Activated CD8-positive, alpha-beta memory T cell treated with anti-CD3 and anti-CD28 coated beads, Interleukin-2, amount 50 U/mL, for 48 hours (primary cell): ENCODE measurements around the gene ITPKC.
"Not testable (repeated sequence)": the region's sequence is repeated elsewhere in the genome, so short reads cannot be mapped to it uniquely, and the experiment has no call there.

Experiments used
- DNase-seq: peaks from one replicate; pipeline ENCODE4 v3.0.0-alpha.2; 2020

Gene ITPKC

DNA sequence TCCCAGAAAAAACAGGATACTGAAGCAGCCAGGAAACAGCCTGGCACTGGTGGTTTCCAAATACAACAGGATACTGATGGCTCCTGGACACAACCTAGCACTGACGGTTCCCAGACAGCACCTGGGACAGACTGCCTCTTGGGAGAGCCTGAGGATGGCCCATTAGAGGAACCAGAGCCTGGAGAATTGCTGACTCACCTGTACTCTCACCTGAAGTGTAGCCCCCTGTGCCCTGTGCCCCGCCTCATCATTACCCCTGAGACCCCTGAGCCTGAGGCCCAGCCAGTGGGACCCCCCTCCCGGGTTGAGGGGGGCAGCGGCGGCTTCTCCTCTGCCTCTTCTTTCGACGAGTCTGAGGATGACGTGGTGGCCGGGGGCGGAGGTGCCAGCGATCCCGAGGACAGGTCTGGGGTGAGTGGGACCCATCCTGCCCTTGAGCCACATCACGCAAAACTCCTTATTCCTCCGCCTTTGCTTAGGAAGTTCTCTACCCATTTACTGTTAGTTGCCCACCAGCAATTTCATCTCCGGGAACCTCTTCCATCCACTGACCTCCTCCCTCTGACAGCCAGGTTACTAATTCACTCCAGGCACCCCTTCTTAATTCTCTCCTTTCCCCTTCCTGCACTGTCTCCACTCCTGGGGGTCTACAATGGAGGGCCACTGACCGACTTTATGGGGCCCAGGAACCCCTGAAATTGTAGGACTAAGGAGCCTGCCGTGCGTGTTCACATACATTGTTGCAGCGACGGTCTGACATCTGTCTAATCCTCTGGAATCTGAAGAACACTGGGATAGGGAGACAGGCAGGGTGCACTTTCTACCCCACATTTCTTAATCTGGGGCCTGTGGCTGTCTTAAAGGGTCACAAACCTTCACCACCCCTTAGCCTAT is 1.2 kb downstream of the ITPKC start:
- no peak for DNase-seq

DNA sequence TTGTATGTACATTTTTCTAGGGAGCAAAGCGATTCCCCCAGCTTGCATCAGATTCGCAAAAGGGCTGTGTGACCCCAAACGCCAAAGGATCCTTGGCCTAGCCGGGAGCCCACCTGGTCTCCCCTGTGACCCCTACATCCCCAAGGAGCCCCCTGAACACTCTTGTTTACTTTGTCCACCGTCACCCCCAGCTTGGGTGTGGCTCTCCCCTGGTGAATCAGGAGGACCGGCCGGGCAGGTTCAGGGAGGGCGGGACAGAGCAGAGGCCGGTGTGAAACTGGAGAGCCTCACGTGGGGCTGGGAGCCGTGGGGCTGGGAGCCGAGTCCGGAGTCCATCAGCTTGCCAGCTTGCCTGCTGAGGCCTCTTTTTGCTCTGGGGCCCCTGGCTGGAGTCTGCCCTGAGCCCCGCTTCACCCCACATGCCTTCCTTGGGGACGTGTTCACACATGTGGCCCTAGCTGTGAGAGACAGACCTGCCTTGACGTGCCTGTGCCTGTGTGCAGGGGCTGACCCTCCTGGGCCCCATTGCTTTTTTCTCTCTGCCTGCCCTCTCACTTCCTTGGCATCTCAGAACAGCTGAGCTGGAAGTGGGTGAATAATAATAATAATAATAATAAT is 2.0 kb downstream of the ITPKC start:
- no peak for DNase-seq

DNA sequence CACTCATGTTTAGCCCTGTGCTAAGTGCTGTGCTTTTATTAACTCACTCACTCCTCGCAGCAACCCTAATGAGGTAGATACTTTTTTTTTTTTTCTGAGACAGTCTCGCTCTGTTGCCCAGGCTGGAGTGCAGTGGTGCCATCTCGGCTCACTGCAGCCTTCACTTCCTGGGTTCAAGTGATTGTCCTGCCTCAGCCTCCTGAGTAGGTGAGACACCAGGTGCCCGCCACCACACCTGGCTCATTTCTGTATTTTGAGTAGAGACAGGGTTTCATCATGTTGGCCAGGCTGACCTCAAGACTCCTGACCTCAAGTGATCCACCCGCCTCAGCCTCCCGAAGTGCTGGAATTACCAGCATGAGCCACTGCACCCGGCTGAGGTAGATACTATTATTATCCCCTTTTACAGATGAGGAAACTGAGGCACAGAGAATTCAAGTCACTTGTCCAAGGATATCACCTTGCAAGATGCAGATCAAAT is 2.5 kb downstream of the ITPKC start:
- DNase-seq: no peak

DNA sequence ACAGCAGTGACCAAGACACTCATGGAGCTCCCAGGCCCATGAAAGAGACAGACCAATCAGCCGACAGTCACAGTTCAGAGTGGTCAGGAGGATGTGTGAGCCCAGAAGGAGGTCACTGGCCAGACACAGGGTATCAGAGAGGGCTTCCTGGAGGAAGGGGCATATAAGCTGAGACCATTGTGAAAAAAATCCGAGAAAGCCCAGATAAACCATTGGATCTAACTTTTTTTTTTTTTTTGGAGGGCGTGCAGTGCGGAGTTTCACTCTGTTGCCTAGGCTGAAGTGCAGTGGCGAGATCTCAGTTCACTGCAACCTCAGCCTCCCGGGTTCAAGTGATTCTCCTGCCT is 4.2 kb downstream of the ITPKC start:
- DNase-seq: no peak

DNA sequence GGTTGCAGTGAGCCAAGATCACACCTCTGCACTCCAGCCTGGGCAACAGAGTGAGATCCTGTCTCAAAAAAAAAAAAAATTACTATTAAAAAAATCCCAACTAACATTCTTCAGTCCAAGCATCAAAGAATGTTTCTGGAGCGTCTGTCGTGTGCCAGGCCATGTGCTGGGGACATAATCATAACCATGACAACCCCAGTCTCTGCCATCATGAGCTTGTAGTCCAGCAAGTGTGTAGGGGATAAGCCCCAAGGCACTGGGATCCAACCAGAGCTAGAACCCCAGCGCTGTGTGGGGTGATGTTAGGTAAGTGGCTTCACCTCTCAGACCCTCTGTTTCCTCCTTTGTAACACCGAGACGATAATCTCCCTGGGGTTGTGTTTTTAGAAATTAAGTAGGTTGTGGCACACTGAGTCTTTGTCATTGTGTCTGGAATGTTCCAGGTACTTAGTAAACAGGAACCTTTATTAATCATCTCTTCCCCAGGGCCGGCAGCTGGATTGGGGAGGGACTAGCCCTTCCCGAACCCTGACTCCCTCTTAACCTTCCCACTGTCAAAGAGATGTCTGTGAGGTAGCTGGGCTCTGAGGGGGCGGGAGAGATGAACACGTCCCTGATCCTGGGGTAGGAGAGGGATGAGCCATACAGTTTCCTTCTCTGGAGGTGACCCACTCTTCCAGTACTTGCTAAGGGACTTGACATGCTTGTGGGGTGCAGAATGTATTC is 5.2 kb downstream of the ITPKC start:
- DNase-seq: no peak

DNA sequence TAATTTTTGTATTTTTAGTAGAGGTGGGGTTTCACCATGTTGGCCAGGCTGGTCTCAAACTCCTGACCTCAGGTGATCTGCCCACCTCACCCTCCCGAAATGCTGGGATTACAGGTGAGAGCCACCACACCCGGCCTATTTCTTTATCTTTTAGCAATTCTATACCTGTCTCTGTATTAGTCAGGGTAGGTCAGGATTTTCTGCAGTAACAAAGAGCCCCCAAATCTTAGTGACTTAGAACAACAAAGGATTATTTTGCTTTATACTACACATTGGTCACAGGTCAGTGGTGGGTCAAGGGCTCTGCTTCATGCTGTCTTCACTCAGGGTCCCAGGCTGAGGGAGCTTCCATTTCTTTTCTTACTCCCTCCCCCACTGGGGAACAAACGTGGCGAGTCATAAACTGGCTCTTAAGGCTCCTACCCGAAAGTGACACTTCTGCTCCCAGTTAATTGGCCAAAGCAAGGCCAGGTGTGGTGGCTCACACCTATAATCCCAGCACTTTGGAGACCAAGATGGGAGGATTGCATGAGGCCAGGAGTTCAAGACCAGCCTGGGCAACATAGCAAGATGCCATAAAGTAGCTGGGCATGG is 6.8 kb downstream of the ITPKC start:
- no peak for DNase-seq

DNA sequence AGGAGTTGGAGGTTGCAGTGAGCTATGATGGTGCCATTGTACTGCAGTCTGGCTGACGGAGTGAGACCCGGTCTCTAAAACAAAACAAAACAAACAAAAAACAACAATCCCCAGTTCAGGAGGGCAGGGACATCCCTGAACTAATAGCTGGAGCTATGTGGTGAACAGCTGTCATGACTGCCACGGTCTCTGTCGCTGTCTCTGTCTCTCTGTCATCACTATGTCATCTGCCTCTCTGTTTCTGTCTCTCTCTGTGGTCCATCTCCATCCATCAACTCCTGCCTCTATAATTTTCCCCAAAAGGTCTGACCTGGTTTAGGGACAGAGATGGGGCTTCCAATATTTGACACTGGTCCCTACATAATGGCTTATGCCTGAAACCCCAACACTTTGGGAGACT is 7.4 kb downstream of the ITPKC start:
- no peak for DNase-seq

DNA sequence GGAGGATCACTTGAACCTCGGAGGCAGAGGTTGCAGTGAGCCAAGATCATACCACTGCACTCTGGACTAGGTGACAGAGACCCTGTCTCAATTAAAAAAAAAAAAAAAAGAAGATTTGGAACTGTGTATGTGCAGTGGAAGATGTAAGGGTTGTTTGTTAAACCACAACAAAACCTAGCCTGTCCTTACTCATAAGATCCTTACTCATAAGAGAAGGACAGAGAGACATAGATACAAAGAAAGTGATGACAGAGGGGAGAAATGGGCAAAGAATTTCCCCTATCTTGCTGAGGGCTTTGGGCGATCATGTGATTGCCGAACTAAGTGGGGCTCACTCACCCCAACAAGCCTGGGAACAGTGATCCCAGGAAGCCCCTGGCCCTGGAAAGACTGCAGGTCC is 7.9 kb downstream of the ITPKC start:
- no peak for DNase-seq

DNA sequence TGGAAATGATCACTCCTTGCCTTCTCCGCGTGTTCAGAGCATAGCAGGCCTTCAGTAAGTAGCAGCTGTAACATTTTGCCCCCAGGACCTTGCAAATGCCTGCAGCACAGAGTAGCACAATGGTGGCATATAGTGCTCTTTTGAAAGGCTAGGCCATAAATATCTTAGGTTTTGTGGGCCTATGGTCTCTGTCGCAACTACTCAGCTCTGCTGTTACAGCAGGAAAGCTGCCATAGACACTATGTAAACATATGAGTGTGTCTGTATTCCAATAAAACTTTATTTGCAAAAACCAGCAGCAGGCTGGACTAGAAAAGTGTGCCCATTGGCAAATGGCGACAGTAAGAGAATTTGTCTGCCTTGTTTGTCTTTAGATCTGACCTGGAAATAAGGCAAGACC is 9.4 kb downstream of the ITPKC start:
- DNase-seq: no peak

DNA sequence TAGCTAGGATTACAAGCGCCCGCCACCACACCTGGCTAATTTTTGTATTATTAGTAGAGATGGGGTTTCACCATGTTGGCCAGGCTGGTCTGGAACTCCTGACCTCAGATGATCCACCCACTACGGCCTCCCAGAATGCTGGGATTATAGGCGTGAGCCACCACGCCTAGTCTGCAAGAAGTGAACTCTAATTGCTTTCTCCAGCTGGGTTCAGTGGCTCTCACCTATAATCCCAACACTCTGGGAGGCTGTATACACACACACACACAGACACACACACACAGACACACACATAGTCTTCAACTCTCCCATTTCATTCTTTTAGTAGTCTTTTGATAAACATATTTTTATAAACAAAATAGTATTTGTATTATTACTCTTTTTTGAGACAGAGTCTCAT is 13.2 kb downstream of the ITPKC start:
- DNase-seq: not testable (repeated sequence)

DNA sequence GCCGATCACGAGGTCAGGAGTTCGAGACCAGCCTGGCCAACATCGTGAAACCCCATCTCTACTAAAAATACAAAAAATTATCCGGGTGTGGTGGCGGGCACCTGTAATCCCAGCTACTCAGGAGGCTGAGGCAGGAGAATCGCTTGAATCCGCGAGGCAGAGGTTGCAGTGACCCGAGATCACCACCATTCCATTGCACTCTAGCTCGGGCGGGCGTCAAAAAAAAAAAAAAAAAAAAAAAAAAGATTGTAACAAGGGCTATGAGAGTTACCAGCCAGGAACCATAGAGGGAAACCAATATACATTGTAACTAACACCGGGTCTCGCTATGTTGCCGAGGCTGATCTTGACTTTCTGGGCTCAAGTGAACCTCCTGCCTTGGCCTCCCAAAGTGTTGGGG is 15.4 kb downstream of the ITPKC start:
- not testable (repeated sequence) for DNase-seq

DNA sequence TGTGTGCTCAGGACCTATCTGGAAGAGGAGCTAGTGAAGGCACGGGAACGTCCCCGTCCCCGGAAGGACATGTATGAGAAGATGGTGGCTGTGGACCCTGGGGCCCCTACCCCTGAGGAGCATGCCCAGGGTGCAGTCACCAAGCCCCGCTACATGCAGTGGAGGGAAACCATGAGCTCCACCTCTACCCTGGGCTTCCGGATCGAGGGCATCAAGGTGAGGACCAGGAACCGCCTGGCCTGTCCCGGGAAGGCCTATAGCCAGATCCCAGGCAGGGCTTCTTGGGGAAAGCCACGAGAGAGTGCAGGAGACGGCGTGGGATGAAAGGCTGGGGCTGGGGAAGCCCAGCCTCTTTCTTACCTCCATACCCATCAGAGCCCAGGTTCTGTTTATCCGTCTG is 16.2 kb downstream of the ITPKC start:
- DNase-seq: no peak

DNA sequence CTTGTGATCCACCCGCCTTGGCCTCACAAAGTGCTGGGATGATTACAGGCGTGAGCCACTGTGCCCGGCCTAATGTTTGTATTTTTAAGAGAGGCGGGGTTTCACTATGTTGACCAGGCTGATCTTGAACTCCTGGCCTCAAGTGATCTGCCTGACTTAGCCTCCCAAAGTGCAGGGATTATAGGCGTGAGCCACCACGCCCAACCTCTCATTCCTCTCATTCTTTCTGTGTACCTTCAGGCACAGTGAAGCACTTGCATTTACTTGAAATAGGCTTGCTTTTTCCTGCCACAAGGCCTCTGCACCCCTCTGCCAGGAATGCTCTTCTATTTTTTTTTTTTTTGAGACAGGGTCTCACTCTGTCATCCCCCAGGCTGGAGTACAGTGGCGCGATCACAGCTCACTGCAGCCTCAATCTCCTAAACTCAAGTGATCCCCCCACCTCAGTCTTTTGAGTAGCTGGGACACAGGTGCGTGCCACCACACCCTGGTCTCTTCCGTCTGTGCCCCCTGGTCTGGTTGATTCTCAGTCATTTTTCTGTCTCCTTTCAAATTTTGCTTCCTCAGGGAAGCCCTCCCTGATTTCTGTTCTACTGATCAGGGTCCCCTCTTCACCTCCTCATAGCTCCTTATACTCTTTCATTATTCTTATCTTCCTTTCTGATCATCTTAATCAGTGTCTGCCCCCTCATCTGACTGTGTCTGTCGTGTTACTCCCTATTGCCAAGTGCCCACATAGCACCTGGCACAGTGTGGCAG is 18.3 kb downstream of the ITPKC start:
- no peak for DNase-seq

DNA sequence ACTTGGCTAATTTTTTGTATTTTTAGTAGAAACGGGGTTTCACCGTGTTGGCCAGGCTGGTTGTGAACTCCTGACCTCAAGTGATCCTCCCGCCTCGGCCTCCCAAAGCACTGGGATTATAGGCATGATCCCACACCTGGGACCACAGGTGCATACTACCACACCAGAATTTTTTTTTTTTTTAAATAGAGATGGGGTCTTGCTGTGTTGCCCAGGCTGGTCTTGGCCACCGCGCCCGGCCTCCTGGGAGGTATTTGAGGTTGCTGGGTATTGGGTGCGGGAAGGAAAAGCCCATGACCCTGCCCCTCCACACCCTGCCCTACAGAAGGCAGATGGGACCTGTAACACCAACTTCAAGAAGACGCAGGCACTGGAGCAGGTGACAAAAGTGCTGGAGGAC is 19.7 kb downstream of the ITPKC start:
- DNase-seq: no peak

DNA sequence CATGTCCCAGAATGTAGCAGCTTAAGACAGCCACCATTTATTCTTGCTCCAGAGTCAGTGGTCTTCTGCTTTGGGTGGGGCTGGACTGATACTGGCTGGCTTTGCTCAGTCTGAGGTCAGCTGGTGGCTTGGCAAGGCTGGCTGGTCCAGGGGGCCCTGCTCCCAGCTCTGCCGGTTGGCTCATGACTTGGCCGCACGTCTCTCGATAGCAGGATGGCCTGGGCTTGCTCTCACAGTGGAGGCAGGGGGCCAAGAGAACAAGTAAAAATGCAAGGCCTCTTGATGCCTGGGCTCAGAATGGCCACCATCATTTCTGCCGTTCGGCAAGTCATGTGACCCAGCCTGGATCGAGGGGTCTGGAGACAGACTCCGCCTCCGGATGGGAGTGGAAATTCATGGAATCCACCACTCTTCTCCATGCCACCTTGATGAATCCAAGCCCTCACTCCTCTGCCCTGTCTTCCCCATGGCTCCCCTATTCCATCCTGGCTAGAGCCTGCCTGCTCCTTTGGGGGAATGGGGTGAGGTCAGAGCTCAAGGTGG is 20.3 kb downstream of the ITPKC start:
- no peak for DNase-seq

DNA sequence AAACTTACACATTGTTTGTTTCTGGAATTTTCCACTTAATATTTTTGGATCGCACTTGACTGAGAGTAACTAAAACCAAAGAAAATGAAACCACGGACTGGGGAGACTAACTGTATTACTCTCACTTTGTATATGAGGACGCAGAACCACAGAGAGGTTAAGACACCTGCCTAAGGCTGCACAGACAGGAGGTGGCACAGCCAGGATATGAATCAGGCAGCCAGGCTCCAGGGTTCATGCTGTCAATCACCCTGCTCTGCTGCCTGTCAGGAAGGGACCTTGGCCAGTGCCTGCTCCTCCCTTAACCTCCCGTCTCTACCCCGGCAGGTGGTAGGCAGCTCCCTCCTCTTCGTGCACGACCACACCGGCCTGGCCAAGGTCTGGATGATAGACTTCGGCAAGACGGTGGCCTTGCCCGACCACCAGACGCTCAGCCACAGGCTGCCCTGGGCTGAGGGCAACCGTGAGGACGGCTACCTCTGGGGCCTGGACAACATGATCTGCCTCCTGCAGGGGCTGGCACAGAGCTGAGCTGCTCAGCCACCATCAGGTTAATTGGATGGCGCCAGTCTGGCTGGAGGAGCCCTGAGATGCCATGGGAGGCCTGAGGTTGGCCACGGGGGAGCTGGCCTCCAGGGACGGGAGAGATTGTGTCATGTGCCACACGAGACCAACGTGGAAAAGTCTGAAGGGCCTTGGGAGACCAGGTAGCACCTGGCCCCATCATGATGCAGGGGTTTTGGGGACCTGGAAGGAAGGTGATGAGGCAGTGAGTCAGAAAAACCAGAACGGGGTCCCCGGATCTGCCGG is 22.3 kb downstream of the ITPKC start:
- no peak for DNase-seq

DNA sequence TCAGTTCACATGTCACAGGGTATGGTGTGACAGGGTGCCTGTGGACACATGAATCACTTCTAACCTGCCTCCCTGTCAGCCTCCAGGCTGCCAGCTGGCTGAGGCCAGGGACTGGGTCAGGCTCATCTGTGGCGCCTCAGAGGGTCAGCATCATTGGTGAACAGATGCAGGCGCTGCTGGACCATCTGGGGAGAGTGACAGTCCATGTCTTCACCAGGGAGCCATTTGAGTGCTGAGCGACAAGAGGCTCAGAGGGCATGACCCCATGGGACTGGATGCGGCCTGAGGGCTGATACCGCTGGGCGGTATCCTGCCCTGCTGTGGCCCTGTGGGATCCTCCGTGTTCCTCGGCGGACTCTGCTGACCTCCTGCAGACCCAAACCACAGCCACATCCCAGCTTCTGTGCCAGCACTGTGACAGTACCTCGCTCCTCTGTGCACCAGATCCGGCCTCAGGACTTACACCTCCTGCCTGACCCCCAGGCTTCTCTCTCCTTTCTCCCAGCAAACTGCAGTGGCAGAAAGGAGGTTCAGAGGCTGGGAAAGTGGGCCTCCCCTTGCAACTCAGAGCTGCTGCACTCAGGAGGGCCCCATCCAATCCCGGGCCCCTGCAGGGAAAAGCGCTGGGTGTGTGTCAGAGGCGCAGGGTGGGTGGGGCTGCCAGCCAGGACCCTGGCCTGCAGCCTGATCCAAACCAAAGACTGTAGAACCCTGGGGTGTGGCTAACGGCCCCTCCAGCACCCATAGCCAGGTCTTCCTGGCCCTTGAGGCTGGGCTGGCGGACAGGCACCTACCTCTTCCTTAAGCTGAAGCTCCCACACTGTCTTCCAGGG is 23.2 kb downstream of the ITPKC start:
- no peak for DNase-seq

DNA sequence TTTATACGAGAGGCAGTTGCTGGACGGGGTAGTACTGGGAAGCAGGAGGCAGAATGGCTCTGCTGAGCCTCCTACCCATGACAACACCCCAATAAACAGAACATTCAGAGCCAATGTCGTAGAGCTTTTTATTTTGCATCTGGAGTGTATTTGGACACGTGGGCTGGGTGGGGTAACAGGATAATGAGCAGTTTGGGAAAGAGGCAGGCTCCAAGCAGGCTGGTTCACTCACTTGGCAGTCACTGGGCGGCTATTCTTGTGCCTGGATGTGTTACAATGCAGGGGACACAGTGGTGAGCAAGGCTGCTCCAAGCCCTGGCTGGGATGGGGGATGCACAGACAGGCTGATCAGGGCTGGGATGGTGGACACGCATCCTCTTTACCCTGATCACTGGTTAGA is 23.8 kb downstream of the ITPKC start:
- DNase-seq: no peak

DNA sequence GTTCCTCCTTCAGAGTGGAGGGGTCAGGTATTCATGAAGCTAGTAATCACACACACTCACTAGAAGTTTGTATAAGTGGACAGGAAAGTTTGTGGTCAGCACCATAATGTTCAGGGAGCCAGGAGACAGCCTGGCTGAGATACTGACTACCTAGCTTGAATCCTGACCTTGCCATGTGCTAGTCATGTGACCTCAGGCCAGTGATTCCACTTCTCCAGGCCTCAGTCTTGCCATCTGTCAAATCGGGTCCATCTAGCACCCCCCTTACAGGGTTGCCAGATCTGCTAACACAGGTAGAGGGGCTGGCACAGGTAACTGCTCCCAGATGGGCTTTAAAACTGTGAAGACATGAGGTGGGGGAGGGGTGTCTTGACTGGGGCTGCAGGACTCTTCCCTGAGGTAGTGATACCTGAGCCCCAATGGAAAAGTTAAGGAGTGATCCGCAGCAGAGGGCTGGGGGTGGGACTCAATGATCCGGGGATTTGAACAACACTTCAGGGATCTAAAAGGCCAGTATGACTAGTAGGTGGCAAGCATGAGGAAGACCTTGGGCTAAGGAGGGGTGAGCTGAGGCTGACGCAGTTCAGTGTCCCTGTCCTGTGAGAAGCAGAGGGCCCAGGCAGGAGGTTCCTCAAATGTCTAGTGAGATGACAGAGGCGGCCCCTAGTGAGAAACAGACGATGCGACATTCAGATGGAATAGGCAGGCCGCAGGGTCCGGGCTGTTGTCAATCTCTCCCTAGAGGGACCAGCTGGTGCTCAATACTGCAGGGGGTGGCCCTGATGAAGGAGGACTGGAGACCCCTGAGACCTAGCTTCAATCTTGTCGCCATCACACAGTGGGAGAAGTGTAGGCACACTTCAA is 24.8 kb downstream of the ITPKC start:
- DNase-seq: no peak

DNA sequence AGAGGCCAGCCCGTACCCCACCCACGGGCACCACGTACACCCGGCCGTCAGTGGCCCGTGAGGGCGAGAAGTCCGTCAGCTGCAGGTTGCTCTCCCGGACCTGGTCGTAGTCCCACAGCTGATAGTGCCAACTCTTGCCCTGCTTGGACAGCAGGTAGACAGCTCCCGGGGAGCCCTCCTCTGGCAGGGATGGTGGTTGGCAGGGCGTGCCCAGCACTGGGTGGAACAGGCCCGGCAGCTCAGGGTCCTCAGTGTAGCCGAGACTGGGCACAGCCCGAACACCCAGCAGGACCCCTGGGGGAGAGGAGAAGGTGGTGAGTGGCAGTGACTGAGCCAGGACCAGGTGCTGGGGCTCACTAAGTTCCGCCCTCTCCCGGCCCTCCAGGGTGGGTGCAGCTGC is 25.6 kb downstream of the ITPKC start:
- no peak for DNase-seq
